Aorta (tissue), 5 donors: Measurements from ENCODE around the gene UCP3. TPM values are rescaled to one million over a fixed set of nuclear protein-coding genes. Genes with fewer than 3 reads are reported as not detected.

Experiments used
- ATAC-seq: fragments of 200-7000 bp; cut with Tn5 transposase; one replicate; pipeline ENCODE4 v1.9.1; 2022; ENCODE audit warnings: moderate library complexity; ENCODE audit not compliant: low FRiP score
- DNase-seq, 2 donors: peaks; one replicate each; pipeline ENCODE4 v3.0.0-alpha.2; 2020
- H3K27ac ChIP-seq, 2 donors: one replicate each; pipeline ENCODE4 v1.5.1; 2013; ENCODE audit warnings: low read length in 2 of 2, mild to moderate bottlenecking in 2 of 2, moderate library complexity in 2 of 2, control low read depth in 1 of 2, inconsistent platforms in 1 of 2, low read depth in 1 of 2
- H3K27me3 ChIP-seq, 2 donors: one replicate each; pipeline ENCODE4 v1.6.1; 2013; ENCODE audit warnings: control low read depth in 1 of 2, low read length in 1 of 2, mild to moderate bottlenecking in 1 of 2, moderate library complexity in 1 of 2; ENCODE audit not compliant: insufficient read depth in 2 of 2, control insufficient read depth in 1 of 2
- H3K36me3 ChIP-seq, 2 donors: one replicate each; pipeline ENCODE4 v1.6.1; 2013; ENCODE audit warnings: control low read depth in 1 of 2, low read length in 1 of 2, mild to moderate bottlenecking in 1 of 2; ENCODE audit not compliant: insufficient read depth in 2 of 2, control insufficient read depth in 1 of 2
- H3K4me1 ChIP-seq, 2 donors: one replicate each; pipeline ENCODE4 v1.6.1; 2013; ENCODE audit warnings: low read length in 2 of 2, control low read depth in 1 of 2, mild to moderate bottlenecking in 1 of 2, moderate library complexity in 1 of 2; ENCODE audit not compliant: insufficient read depth in 2 of 2, control insufficient read depth in 1 of 2
- H3K4me3 ChIP-seq, 2 donors: one replicate each; pipeline ENCODE4 v1.5.1; 2013; ENCODE audit warnings: low read length in 2 of 2, control low read depth in 1 of 2, mild to moderate bottlenecking in 1 of 2
- H3K9me3 ChIP-seq: one replicate; pipeline ENCODE4 v1.6.1; 2013; ENCODE audit warnings: mild to moderate bottlenecking, low read length; ENCODE audit not compliant: control insufficient read depth
- WGBS, 2 donors: extraction: QIAGEN DNeasy Blood & Tissue Kit; methylation state at CpG; one replicate each; pipeline ENCODE4 v1.1.7; 2013; 5-methylcytosine and 5-hydroxymethylcytosine counted together
- intact Hi-C, 2 donors: fragments of 100-400 bp; cut with DNase I; formaldehyde crosslinking; loops; one replicate each; pipeline versions ENCODE4 v1.14.2 to v1.15.0; 2022
- polyA plus RNA-seq, 2 donors: library from polyadenylated mRNA; stranded (reverse); fragments of 200-250 nt; gene quantifications; one replicate each; pipeline ENCODE4 v1.2.3, GENCODE V29; 2013
- total RNA-seq, 2 donors: library from RNA; stranded (reverse); fragmentation: NEBNext Ultra II Directional; extraction: Animal tissue kit (Norgen Biotek cat#: 25700); gene quantifications; one replicate each; pipeline ENCODE4 v1.2.1, GENCODE V29; 2021
- donor health status: healthy with polysubstance abuse.
- donor health status: Bipolar disorder and iron deficiency.
- donor health status: DM: no; HTN: no; CAD: no.
- donor health status: DM: no; HTN: no; CAD: no.
- donor health status: DM: yes; HTN: yes; CAD: no.

The UCP3 gene
- total and polyA plus RNA-seq, 4 donors: 0.38 to 3.1 (median 2.4) TPM

DNA sequence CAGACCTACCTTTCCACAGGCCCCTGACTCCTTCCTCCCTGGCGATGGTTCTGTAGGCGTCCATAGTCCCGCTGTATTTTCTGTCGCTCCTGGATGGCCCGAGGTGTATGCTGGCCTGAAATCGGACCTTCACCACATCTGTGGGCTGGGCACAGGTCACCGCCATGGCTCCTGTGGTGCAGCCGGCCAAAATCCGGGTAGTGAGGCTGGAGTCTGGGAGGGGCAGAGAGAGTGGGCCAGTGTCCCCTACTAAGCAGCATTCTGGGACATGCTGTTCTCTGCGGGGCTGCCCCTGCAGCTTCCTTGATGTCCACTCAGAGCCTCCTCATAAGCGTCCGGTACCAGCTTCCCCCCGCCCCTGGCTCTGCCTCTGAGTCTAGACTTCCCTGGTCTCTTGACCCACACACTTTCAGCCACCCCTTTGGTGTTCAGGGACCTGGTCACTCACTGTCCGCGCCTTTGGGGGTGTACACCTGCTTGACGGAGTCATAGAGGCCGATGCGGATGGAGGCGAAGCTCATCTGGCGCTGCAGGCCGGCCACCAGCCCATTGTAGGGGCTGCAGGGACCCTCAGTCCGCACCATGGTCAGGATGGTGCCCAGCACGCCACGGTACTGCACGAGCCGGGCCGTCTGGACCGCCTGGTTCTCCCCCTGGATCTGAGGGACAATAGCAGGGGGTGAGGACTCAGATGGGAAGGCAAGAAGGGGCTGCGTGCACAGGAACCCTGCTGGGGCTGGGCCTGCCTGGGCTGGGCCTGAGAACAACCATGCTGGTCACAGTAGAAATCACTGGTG lies 3.0 kb downstream of the UCP3 start:
- Histone ChIP-seq H3K4me1 (no peaks in the 10 kb centered on the region), H3K27me3 (no peaks in the 10 kb centered on the region), H3K36me3 (peaks cover 2 to 7% of the 10 kb centered on the region in 2 donors), H3K27ac (no peak overlapping the region), H3K9me3 (no peaks in the 10 kb centered on the region), H3K4me3 (no peak overlapping the region)
- WGBS, 2 donors: 94 to 96% methylated on average over 29 of the region's 29 CpGs
- intact Hi-C loops: no loop called here
- DNase-seq (no peak), ATAC-seq (no peak)

DNA sequence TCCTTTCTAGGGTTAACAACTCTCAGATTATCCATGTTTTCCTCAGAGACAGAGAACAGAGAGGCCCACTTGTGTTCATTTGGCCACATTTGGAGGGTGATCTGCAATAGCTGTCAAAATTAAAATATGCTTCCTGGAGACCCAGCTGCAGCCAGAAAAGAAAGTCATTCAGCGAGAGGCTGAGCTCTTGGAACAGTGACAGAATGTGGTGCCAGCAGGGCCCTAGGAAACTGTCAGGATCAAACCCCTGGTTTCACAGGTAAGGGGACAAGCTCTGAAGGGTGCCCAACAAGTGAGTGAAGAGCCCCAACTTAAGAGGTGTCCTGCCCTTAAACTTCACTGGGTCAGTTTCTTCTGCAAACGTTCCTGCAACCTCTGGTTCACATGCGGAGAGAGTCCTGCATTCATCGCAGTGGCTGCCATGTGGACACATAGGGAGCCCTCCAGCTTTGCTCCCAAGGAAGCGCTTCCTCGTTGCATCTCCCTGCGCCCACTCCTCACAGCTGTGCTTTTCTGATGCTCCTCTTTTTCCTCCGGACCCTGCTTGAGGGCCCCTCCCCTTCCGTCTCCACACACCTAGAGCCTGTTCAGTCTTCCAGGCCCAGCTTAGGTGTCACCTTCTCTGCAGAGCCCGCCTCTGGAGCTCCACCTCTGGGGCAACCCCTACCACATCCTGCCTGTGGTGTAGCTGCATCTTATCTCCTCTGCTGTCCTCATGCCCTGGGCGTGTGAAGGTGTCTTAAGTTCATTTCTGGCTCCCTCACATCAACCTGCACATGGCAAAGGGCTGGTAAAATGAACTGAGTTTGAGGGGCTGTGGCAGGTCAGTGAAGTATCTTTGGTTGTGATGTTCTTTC lies 3.9 kb downstream of the UCP3 start:
- ATAC-seq (no peak), DNase-seq (peak in 1 of 2 donors; percentile 56)
- intact Hi-C loops: no loop called here
- Histone ChIP-seq H3K27ac (no peak overlapping the region), H3K9me3 (no peaks in the 10 kb centered on the region), H3K4me3 (no peak overlapping the region), H3K4me1 (no peaks in the 10 kb centered on the region), H3K27me3 (no peaks in the 10 kb centered on the region), H3K36me3 (peaks cover 2 to 7% of the 10 kb centered on the region in 2 donors)
- WGBS, 2 donors: 74 to 76% methylated on average over 11 of the region's 11 CpGs

DNA sequence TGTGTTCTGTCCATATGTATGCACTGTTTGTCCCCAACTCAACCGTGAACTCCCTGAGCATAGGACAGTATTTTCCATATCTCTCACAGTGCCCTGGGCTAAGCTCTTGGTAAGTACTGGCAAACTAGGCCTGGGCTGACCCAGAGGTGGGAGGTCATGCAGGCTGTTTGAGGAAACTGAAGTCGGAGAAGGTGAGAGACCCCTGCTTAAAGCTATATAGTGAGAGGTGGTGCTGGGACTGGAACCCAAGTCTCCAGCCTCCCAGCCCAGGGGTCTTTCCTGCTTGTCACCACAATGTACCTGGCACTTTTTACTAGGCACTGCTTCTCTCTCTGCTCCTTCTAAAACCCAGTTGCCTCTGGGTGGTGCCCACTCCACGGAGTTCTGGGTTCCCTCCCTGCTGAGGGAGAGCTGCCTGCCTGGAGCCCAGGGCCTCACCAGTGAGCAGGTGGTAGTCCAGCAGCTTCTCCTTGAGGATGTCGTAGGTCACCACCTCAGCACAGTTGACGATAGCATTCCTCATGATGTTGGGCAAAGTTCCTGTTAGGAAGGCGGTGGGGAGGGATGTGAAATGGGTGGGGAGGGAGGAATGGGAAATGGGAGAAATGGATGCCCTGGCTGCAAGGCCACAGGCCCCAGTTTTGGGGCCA lies 4.7 kb downstream of the UCP3 start:
- Histone ChIP-seq H3K9me3 (no peaks in the 10 kb centered on the region), H3K4me3 (no peak overlapping the region), H3K27me3 (no peaks in the 10 kb centered on the region), H3K4me1 (no peaks in the 10 kb centered on the region), H3K27ac (no peak overlapping the region), H3K36me3 (peaks cover 2 to 7% of the 10 kb centered on the region in 2 donors)
- DNase-seq: peak in 1 of 2 donors; percentile 35
- WGBS, 2 donors: 93 to 95% methylated on average over 6 of the region's 6 CpGs
- ATAC-seq: no peak
- intact Hi-C loops: no loop called here

DNA sequence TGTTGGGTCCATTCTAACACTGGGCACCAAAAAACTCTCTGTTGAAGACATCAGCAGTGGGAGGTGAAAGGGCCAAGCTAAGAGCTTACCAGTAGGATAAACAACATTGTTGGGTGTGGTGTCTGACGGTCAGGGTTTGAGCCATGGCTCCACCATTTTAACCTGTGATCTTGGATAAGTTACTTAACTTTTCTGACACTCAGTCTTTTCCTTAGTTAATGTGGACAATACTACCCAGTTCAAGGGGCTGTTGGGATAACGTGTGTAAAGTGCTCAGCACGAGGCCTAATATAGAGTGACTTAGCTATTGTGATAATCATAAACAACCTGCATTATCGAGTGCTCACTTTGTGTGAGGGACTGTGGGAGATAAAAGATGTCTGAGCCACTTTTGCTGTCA lies 6.1 kb downstream of the UCP3 start:
- no peak for ATAC-seq
- no peak overlapping the region for H3K4me3 ChIP-seq
- no peaks in the 10 kb centered on the region for H3K4me1 ChIP-seq
- H3K27ac ChIP-seq: no peak overlapping the region
- WGBS, 2 donors: 93 to 94% methylated on average over 4 of the region's 4 CpGs
- peaks cover 2 to 7% of the 10 kb centered on the region in 2 donors for H3K36me3 ChIP-seq
- no peak for DNase-seq
- H3K27me3 ChIP-seq: no peaks in the 10 kb centered on the region
- intact Hi-C loops: no loop called here
- H3K9me3 ChIP-seq: no peaks in the 10 kb centered on the region

DNA sequence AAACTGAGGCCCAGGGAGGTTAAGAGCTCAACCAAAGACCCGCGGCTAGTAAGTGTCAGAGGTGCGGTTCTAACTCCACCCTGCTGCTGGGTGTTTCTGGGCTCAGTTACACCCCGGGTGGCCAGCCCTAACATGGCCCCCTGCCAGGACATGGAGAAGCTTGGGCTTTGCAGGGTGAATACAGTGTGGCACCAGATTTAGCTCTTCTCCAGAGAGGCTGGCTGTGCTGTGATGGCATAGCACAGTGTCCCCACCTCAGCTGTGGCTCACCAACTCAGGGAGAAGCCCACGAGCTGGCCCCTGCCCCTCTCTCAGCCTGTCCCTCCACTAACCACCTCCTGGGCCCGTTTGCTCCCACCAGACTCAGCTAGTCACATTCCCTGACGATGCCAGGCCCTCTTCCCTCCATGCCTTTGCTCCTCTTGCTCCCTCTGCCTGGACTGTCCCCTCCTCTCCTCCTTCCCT lies 7.0 kb downstream of the UCP3 start:
- 85 to 88% methylated on average over 7 of the region's 7 CpGs for WGBS, 2 donors
- H3K36me3 ChIP-seq: peaks cover 2 to 7% of the 10 kb centered on the region in 2 donors
- H3K9me3 ChIP-seq: no peaks in the 10 kb centered on the region
- H3K27me3 ChIP-seq: no peaks in the 10 kb centered on the region
- DNase-seq (peak; percentile 14 to 55), ATAC-seq (no peak)
- H3K4me3 ChIP-seq: no peak overlapping the region
- intact Hi-C loops: no loop called here
- H3K27ac ChIP-seq: no peak overlapping the region
- no peaks in the 10 kb centered on the region for H3K4me1 ChIP-seq

DNA sequence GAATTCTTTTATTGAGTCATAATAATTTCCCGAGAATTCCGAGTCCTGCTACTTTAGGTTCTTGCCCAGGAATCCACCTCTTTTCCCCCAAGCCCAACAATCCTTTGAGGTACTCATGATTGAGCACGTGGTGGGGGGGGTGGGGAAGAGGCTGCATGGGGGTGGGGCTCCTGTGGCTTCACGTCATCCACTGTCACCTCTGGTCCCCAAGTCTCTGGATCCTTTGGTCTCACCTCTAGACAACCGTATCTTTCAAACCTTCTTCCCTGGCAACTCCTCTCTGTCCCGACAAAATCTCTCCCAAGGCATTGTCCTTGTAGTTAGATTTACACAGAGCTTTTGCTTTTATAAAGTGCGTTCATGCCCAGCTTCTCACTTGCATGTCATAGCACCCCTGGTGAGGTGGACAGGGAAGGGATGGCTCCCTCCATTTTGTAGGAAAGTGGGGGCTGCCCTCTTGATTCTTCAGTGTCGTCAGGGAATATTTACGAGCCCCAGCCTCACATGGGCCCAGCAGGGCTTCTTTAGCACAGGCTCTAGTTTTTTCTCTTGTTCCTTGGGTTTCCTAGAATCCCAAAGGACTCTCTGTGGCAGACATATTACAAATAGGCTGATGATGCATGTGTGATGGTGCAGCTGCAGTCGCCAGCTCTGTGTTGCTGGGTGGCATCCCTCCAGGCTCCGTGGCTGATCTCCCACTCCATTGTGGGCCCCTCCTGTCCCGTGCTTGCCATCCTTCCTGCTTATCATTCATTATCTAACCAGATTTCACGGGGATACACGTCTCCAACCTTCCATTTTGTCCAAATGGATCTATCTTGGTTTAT lies 8.4 kb downstream of the UCP3 start:
- Histone ChIP-seq H3K27me3 (no peaks in the 10 kb centered on the region), H3K9me3 (no peaks in the 10 kb centered on the region), H3K4me3 (no peak overlapping the region), H3K27ac (no peak overlapping the region), H3K36me3 (peaks cover 2 to 7% of the 10 kb centered on the region in 2 donors), H3K4me1 (no peaks in the 10 kb centered on the region)
- DNase-seq (peak in 1 of 2 donors; percentile 37), ATAC-seq (no peak)
- intact Hi-C loops: no loop called here
- WGBS, 2 donors: 85% methylated on average over 14 of the region's 14 CpGs

DNA sequence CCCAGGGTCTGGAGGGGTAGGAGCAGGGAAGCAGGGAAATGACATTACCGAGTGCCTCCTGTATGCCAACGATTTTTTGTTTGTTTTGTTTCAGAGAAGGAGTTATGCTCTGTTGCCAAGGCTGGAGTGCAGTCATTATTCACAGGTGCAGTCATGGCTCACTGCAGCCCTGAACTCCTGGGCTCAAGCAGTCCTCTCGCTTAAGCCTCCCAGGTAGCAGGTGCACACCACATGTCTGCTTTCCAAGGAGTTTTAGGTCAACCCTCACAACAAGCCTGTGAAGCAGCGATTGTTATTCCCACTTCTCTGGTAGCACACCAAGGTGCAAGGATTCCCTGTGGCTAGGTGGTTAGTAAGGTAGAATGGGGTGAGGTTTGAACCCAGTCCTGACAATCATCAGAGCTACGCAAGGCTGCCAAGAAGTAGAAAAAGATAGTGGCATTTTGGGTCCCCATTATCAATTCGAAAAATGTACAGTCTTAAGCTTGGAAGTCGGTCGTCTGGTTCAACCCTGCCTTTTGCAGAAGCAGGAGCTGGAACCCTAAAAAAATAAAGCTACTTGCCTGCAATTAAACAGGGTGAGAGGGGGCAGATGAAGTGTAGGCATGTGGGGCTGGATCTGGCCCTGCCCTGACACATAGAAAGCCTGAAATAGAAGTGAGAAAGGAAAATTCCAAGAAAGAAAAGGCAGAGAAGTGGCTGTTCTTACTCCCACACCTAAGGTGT lies 9.1 kb downstream of the UCP3 start:
- intact Hi-C loops: no loop called here
- Histone ChIP-seq H3K27ac (no peak overlapping the region), H3K27me3 (no peaks in the 10 kb centered on the region), H3K9me3 (no peaks in the 10 kb centered on the region), H3K4me1 (no peaks in the 10 kb centered on the region), H3K36me3 (peaks cover 2 to 7% of the 10 kb centered on the region in 2 donors), H3K4me3 (no peak overlapping the region)
- DNase-seq: peak in 1 of 2 donors; percentile 21
- ATAC-seq: no peak
- WGBS, 2 donors: 79 to 81% methylated on average over 8 of the region's 8 CpGs
